Ramos (cell line): ENCODE data around the gene LPCAT1.

Experiments used
- in situ Hi-C: fragments of 300-500 bp; cut with MboI; formaldehyde crosslinking; loops from one replicate; pipeline ENCODE4 v1.14.3; 2022; ENCODE audit warnings: low sequenced_read_pairs; ENCODE audit not compliant: unreplicated experiment

Gene LPCAT1

GRCh38 chr5:1418921-1419280, 104.9 kb downstream of the LPCAT1 start:
- in situ Hi-C loops = no loop called here

- in situ Hi-C loops = no loop called here
Observed at GRCh38 chr5:1418238-1418920, 105.4 kb downstream of the LPCAT1 start.

- in situ Hi-C loops = no loop called here
Observed at GRCh38 chr5:1417586-1418225, 106.1 kb downstream of the LPCAT1 start.

- in situ Hi-C loops = no loop called here
Observed at GRCh38 chr5:1416856-1417469, 106.8 kb downstream of the LPCAT1 start.

- in situ Hi-C loops = no loop called here
Observed at GRCh38 chr5:1415626-1416360, 108.0 kb downstream of the LPCAT1 start.

GRCh38 chr5:1415059-1415425, 108.7 kb downstream of the LPCAT1 start:
- in situ Hi-C loops = no loop called here

GRCh38 chr5:1414311-1415058, 109.3 kb downstream of the LPCAT1 start:
- in situ Hi-C loops = no loop called here

GRCh38 chr5:1413611-1414241, 110.0 kb downstream of the LPCAT1 start:
- in situ Hi-C loops = no loop called here

GRCh38 chr5:1413211-1413610, 110.5 kb downstream of the LPCAT1 start:
- in situ Hi-C loops = no loop called here

GRCh38 chr5:1412621-1413020, 111.1 kb downstream of the LPCAT1 start:
- in situ Hi-C loops = no loop called here

- in situ Hi-C loops = no loop called here
Observed at GRCh38 chr5:1412163-1412562, 111.6 kb downstream of the LPCAT1 start.
